Fibroblast of lung (primary cell): ENCODE measurements around the gene KCTD16. TPM values are rescaled to one million over a fixed set of nuclear protein-coding genes. Genes with fewer than 3 reads are reported as not detected.

Source experiments
- DNase-seq, 2 donors: peaks; one replicate each; pipeline versions ENCODE4 v3.0.0 to v3.0.0-alpha.2; 2010; ENCODE audit warnings: low read depth in 2 of 2
- H2AFZ ChIP-seq: 2 replicates; pipeline ENCODE4 v1.5.1; 2012; ENCODE audit warnings: low read length, control low read depth, inconsistent platforms
- H3K27ac ChIP-seq: 2 replicates; pipeline ENCODE4 v1.5.1; 2011; ENCODE audit warnings: low read length, control low read depth; ENCODE audit not compliant: insufficient read depth
- H3K27me3 ChIP-seq: 2 replicates; pipeline ENCODE4 v1.5.1; 2011; ENCODE audit warnings: mild to moderate bottlenecking, low read length; ENCODE audit not compliant: control insufficient read depth, insufficient read depth
- H3K36me3 ChIP-seq: 2 replicates; pipeline ENCODE4 v1.5.1; 2011; ENCODE audit warnings: low read length; ENCODE audit not compliant: control insufficient read depth, insufficient read depth
- H3K4me1 ChIP-seq: 2 replicates; pipeline ENCODE4 v1.5.1; 2011; ENCODE audit warnings: low read length; ENCODE audit not compliant: control insufficient read depth, insufficient read depth; ENCODE audit errors: extremely low read depth
- H3K4me2 ChIP-seq: 2 replicates; pipeline ENCODE4 v1.5.1; 2011; ENCODE audit warnings: low read length, control low read depth; ENCODE audit not compliant: insufficient read depth; ENCODE audit errors: extremely low read depth
- H3K4me3 ChIP-seq, 4 experiments: fragments of 200-600 bp in 1 of 4; sonication (generic) in 1 of 4; replicated peaks in 1 of 4; 2 replicates each; pipeline ENCODE4 v1.5.1; 2011 to 2016; ENCODE audit warnings: low read length in 4 of 4, low read depth in 3 of 4, mild to moderate bottlenecking in 3 of 4, control low read depth in 2 of 4, inconsistent platforms in 1 of 4, mixed read lengths in 1 of 4; ENCODE audit not compliant: insufficient read depth in 1 of 4; ENCODE audit errors: control extremely low read depth in 1 of 4
- H3K79me2 ChIP-seq: 2 replicates; pipeline ENCODE4 v1.5.1; 2012; ENCODE audit warnings: mild to moderate bottlenecking, low read length, inconsistent platforms; ENCODE audit not compliant: control insufficient read depth, insufficient read depth
- H3K9ac ChIP-seq: 2 replicates; pipeline ENCODE4 v1.5.1; 2011; ENCODE audit warnings: mild to moderate bottlenecking, low read length, control low read depth; ENCODE audit not compliant: insufficient read depth
- H3K9me3 ChIP-seq: 2 replicates; pipeline ENCODE4 v1.5.1; 2012; ENCODE audit warnings: low read depth, low read length; ENCODE audit not compliant: control insufficient read depth, insufficient read depth
- H4K20me1 ChIP-seq: 2 replicates; pipeline ENCODE4 v1.5.1; 2011; ENCODE audit warnings: low read length; ENCODE audit not compliant: control insufficient read depth, insufficient read depth; ENCODE audit errors: extremely low read depth
- EZH2 ChIP-seq: IDR thresholded peaks from 2 replicates; pipeline ENCODE4 v1.5.1; 2012; ENCODE audit warnings: low read length, control low read depth, mild to moderate bottlenecking; ENCODE audit errors: missing control alignments
- polyA plus RNA-seq, 2 donors: library from polyadenylated mRNA; depleted of rRNA in 1 of 2; stranded (reverse) in 1 of 2; unstranded in 1 of 2; fragments of >200 nt; gene quantifications; 2 replicates each; pipeline ENCODE4 v1.2.1, GENCODE V29; 2011 to 2012; ENCODE audit warnings: missing spikeins in 1 of 2
- total RNA-seq: library from RNA; depleted of rRNA; stranded (reverse); fragments of >200 nt; gene quantifications from 2 replicates; pipeline ENCODE4 v1.2.1, GENCODE V29; 2014
- TF ChIP-seq, protein P1 (sequence below), 2 donors: IDR thresholded peaks in 1 of 2; conservative IDR thresholded peaks in 1 of 2; 1 replicate in 1 of 2; 2 replicates in 1 of 2; pipeline ENCODE4 v1.5.1; 2011 to 2012; ENCODE audit warnings: low read length in 2 of 2, control low read depth in 1 of 2, inconsistent platforms in 1 of 2, low read depth in 1 of 2, mild to moderate bottlenecking in 1 of 2

Gene KCTD16
- total and polyA plus RNA-seq, 2 donors (not counting 1 experiment from before 2014, with no cell fraction given): 0.32 to 1.2 TPM

DNA sequence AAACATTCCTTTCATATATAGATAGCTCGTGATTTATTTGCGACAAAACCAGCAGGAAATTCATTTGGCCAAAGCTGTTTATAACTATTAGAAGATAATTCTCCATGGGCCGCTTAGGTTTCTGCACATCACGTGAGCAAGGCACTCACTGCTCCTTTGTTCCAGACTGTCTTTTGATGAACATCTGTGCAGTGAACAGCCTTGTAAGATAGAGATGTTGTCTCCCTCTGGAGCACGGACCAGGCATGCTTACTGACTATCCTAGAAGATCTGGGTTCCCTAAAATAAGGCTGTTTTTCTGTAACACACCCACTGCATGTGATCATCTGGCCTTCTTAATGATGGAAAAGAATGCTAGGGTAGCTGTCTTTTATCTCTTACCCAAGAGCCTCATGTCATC is 31.1 kb upstream of the KCTD16 start:
- Histone ChIP-seq H2AFZ (no peak overlapping the region), H3K27ac (no peak overlapping the region), H3K4me1 (peaks cover 7% of the 10 kb centered on the region), H4K20me1 (no peaks in the 10 kb centered on the region), H3K9ac (no peak overlapping the region), H3K9me3 (no peaks in the 10 kb centered on the region), H3K4me3 (no peak overlapping the region), H3K36me3 (no peaks in the 10 kb centered on the region), H3K27me3 (no peaks in the 10 kb centered on the region), H3K79me2 (no peaks in the 10 kb centered on the region), H3K4me2 (no peak overlapping the region)
- DNase-seq: peak; percentile 40 to 61
- TF ChIP-seq, protein P1, sequence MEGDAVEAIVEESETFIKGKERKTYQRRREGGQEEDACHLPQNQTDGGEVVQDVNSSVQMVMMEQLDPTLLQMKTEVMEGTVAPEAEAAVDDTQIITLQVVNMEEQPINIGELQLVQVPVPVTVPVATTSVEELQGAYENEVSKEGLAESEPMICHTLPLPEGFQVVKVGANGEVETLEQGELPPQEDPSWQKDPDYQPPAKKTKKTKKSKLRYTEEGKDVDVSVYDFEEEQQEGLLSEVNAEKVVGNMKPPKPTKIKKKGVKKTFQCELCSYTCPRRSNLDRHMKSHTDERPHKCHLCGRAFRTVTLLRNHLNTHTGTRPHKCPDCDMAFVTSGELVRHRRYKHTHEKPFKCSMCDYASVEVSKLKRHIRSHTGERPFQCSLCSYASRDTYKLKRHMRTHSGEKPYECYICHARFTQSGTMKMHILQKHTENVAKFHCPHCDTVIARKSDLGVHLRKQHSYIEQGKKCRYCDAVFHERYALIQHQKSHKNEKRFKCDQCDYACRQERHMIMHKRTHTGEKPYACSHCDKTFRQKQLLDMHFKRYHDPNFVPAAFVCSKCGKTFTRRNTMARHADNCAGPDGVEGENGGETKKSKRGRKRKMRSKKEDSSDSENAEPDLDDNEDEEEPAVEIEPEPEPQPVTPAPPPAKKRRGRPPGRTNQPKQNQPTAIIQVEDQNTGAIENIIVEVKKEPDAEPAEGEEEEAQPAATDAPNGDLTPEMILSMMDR (conservative IDR thresholded peaks at IDR 0.05 in 1 of 2, IDR thresholded peaks at IDR 0.05 in 1 of 2; ENCODE audit: low read depth in 1 of 2, low read length in 2 of 2): peak; percentile 17 to 36
- TF ChIP-seq EZH2: no peak

DNA sequence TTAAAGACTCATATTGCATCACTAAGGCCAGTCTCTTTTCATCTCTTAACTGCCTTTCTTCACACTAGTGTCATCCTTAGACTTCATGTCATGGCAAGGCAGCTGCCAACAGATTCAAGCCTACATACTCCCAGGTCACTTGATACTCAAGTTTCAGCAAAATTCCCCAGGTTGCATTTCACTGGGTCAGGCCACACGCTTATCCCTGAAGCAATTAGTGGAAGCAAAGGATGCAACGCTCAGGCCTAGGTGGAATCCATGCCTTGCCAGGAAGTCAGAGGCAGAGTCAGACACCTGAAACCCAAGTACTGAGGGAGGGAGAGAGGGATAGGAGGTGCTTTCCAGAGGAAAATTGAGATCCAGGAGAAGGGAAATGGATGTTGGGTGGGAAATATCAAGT is 29.1 kb upstream of the KCTD16 start:
- H3K9ac ChIP-seq: no peak overlapping the region
- no peaks in the 10 kb centered on the region for H3K9me3 ChIP-seq
- no peak overlapping the region for H3K4me3 ChIP-seq
- peaks cover 7% of the 10 kb centered on the region for H3K4me1 ChIP-seq
- no peaks in the 10 kb centered on the region for H3K27me3 ChIP-seq
- no peaks in the 10 kb centered on the region for H3K79me2 ChIP-seq
- TF ChIP-seq, protein P1 (conservative IDR thresholded peaks at IDR 0.05 in 1 of 2, IDR thresholded peaks at IDR 0.05 in 1 of 2; ENCODE audit: low read depth in 1 of 2, low read length in 2 of 2): no peak
- TF ChIP-seq EZH2: no peak
- peak overlapping the region; percentile 52 for H2AFZ ChIP-seq
- no peak for DNase-seq
- H3K36me3 ChIP-seq: no peaks in the 10 kb centered on the region
- H4K20me1 ChIP-seq: no peaks in the 10 kb centered on the region
- no peak overlapping the region for H3K27ac ChIP-seq
- H3K4me2 ChIP-seq: no peak overlapping the region

DNA sequence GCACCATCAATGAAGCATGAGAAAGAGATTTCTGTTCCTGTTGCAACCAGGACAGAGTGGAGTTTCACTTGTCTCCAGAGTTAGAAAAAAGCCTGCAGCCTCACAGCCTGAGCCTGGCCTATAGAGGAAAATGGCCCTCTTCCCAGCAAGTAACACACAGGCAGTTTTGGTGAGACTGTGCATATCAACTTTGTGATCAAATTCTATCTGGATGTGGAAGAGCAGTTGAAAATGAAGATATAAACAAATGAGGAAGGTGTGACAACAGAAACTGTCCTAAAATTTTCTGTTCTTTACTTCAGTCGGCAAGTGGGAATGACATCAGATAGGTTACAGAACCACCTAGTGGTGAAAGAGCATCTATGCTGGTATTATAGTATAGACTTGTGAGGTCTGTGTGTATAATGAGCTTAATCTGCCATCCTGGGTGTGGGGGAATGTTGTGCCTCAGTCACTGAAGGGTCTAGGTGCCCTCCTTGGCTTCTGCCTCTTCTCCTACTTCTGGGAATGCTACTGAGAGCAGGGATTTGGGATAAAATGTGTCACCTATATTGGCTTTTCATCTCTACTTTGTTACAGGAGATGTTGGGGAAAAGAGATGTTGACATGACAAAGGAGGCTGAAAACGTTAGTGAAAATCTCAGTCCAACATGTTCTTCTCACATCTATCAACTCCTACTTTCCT is 28.4 kb upstream of the KCTD16 start:
- Histone ChIP-seq H3K4me1 (peaks cover 7% of the 10 kb centered on the region), H3K4me3 (no peak overlapping the region), H3K79me2 (no peaks in the 10 kb centered on the region), H3K4me2 (peak overlapping the region; percentile 66), H2AFZ (peak overlapping the region; percentile 63), H3K27ac (no peak overlapping the region), H3K9ac (no peak overlapping the region), H3K27me3 (no peaks in the 10 kb centered on the region), H3K9me3 (no peaks in the 10 kb centered on the region), H4K20me1 (no peaks in the 10 kb centered on the region), H3K36me3 (no peaks in the 10 kb centered on the region)
- peak; percentile 56 to 71 for DNase-seq
- TF ChIP-seq, protein P1 (conservative IDR thresholded peaks at IDR 0.05 in 1 of 2, IDR thresholded peaks at IDR 0.05 in 1 of 2; ENCODE audit: low read depth in 1 of 2, low read length in 2 of 2): peak; percentile 73 to 78
- TF ChIP-seq EZH2: no peak
